HG03280 (cell line): ENCODE data around the gene UBE2D4.
"Not testable (repeated sequence)": the region's sequence is repeated elsewhere in the genome, so short reads cannot be mapped to it uniquely, and the experiment has no call there.

Experiments
- ATAC-seq: cut with Tn5 transposase; IDR thresholded peaks from one replicate; pipeline ENCODE4 v1.9.1; 2021; ENCODE audit warnings: mild to moderate bottlenecking, moderate library complexity; ENCODE audit not compliant: unreplicated experiment

Gene UBE2D4

DNA sequence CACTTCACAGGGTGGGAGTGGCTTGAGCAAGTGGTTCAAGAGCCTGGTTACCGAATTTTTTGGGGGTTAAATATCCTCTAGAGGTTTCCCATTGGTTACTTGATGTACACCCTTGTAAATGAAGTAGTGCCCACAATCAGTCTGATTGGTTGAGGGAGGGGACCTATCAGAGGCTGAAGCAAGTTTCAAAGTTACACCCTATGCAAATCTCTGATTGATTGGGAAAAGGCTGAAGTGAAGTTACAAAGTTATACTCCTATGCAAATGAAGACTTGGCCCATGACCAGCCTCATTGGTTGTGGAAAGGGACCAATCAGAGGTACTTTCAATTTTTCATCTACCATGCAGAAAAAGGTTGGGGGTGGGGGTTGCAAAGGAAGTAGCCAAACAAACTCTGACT is 34.7 kb downstream of the UBE2D4 start:
- ATAC-seq = no peak

DNA sequence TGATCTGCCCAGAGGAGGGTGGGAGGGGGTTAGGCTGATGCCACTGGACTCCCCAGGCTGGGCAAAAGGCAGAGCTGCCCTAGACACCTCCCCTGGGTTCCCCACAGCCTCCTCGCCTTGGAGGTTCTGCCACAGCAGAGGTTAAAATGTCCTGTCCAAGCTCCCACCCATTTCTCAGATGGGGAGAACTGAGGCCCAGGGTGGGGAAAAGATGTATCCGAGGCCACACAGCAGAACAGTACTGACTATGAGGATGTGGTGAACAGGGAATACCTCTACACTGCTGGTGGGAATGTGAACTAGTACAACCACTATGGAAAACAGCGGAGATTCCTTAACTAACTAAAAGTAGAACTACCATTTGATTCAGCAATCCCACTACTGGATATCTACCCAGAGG is 40.2 kb downstream of the UBE2D4 start:
- not testable (repeated sequence) for ATAC-seq

DNA sequence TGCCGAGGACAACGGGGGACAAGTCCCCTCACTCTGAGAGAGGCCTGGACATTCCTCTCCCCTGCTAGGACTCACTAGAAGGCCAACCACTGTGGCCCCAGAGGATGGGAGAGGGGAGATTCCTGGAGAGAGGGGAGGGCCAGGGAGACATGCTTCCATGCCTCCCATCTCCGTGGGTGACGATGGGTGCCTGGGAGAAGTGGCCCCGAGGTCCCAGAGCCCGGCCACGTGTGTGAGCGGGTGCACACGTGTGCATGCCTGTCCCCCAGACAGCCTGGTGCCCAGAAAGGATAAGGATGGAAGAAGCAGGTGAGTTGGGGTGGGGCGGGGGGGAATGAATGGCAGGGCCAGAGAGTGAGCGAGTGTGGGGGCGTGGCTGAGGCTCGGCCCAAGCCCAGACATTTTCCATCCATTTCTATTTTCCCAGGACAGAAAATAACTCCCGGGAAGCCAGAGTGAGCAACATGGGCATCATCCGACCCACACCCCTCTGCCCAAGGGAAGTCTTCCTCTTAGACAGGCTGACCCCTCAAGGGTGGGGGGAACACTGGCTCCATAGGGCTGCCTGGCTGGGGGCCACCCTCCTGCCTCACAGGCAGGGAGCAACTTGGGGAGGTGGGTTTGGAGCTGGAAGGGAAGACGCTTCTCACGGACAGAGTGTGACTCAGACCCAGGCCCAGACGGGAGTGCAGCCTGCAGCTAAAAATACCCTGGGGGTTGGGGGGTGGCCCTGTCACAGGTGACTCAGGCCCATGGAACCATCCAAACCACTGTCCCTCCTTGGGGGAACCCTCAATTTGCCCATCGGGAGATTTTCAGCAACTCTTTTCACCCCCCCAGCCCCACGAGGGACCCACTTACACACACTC is 42.2 kb downstream of the UBE2D4 start:
- ATAC-seq = not testable (repeated sequence)

DNA sequence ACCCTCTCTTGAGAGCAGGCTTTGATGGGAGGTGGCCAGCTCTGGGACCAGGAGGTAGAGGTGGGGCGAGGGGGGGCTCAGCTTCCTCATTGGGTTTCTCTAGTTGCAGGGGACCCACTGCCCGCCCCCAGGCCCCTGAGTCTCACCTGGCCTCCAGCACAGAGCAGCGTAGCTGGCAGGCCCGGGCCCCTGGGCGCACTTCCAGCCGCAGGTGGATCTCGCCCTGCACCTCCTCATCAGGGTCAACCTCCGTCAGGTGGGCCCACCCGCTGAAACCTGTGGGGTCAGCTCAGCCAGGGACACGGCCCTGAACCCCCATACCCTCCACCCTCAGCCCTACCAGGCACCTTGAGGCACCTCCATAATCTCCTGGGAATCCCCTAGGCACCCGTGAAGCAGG is 43.4 kb downstream of the UBE2D4 start:
- not testable (repeated sequence) for ATAC-seq

DNA sequence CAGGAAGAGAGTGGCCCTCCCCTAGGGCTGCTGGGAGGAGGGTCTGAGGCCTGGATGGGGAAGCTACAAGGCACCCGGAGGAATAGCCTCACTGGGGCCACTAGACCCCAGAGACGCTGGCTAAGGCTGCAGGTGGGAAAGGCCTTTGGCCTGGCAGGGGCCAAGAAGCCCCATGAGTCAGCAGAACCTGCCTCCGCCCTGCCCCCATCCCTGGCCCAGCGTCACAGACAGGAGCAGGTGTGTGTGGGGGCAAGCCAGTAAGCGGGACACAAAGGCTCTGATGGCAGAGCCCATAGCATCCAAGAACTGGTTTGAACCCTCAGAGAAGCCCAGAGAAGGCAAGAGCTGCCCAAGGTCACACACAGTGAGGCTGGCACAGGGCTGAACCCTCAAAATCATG is 44.5 kb downstream of the UBE2D4 start:
- not testable (repeated sequence) for ATAC-seq

DNA sequence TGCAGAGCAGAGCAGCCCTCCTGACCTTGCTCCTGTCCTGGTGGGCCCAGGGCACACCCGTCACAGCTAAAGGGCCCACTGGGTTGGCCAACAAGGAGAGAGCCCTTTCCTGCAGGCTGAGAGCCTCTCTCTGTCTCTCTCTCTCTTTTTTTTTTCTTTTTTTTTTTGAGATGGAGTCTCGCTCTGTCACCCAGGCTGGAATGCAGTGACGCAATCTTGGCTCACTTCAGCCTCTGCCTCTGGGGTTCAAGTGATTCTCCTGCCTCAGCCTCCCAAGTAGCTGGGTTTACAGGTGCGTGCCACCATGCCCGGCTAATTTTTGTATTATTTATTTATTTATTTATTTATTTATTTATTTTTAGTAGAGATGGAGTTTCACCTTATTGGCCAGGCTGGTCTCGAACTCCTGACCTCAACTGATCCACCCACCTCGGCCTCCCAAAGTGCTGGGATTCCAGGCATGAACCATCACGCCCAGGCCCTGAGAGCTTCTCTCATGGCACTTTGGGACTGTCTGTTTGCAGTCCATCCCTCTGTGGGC is 47.9 kb downstream of the UBE2D4 start:
- ATAC-seq = not testable (repeated sequence)

DNA sequence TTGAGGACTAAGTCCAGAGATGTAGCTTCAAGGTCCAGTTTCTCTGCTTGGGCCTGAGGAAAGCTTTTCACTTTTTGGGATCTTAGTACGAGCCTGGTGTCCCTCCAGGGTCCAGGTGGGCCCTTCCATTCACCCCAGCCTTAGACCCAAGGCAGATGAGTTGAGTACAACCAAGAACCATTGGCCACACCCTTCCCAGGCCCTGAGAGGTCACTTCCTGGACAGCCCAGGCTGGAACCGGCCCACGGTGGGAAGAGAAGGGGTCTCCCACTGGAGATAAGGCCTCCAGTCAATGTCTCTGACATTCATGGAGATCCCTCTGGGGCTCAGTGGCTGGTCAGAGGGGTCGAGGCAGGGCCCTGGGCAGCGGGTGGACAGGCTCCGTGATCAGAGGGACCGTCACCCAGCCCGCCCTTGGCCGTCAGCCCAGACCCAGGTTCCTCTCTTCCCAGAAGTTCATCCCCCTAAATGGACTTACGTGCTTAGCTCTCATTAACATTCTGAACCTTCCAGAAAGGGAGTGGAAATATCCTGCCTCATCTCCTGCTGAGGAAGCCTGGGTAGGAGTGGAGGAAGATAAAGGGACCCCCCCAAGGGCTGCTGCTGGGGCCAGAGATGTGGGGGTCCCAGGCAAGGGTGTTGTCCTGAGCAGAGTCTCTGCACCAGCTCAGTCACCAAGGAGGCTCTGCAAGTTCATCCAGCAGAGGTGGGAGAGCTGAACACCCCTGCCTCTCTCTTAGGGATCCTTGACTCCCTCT is 48.7 kb downstream of the UBE2D4 start:
- not testable (repeated sequence) for ATAC-seq

DNA sequence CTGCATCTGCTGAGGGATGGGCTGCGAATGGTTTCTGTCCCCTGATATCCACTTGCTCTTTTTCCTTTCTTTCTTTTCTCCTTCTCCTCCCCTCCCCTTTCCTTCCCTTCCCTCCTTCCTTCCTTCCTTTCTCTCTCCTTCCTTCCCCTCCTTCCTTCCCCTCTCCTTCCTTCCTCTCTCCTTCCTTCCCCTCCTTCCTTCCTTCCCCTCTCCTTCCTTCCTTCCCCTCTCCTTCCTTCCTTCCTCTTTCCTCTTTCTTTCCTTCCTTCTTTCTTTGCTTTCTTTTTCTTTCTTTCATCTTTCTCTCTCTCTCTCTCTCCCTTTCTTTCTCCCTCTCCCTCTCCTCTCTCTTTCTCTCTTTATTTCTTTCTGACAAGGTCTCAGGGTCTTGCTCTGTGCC is 51.3 kb downstream of the UBE2D4 start:
- ATAC-seq = no peak

DNA sequence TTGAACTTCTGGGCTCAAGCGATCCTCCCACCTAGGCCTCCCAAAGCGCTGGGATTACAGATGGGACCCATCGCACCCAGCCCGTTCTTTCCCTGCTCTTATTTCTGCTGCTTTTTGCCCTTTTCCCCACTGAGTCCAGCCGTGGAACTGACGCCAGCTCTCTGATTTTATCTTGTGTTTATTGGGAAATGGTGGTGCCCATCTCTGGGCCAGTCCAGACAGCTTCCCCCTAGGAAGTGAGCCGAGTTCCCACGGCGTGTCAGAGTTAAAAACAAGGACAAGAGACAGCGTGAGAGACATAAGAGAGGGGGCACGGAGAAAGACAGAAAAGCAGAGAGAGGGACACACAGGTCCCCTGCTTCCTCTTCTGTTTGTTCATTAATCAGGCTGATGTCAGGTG is 51.9 kb downstream of the UBE2D4 start:
- ATAC-seq = not testable (repeated sequence)

DNA sequence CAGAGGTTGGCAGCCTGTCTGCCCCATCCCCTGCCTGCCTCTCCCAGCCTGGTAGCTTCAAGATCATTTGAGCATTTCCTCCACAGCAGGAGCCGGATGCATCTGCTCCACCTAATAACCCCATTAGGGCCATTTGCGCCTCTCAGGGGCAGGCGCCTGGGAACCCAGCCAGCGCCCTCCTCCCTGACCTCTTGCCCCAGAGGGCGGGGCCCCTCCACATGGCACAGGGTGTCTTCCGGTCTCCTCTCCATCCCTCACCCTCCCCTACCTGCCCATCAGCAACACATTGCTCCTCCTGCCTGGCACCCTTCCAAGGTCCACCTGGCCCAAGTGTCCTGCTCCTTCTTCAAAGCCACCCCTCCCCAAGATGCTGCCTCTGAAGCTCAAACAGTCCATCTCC is 56.6 kb downstream of the UBE2D4 start:
- not testable (repeated sequence) for ATAC-seq

DNA sequence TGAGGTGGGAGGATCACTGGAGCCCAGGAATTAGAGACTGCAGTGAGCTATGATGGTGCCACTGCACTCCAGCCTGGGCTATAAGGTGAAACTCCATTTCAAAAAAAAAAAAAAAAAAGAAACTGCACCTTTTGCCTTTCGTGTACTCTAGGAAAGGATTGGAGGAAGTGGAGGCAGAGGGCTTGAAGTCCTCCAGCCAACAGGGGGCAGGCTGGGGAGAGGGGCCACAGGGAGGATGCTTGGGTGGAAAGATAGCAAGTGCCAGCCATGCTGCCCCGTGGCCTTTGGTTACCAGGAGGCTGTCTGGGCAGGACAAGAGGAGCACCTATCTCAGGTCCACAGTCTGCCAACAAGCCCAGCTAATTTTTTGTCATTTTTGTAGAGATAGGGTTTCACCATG is 57.5 kb downstream of the UBE2D4 start:
- ATAC-seq = not testable (repeated sequence)

DNA sequence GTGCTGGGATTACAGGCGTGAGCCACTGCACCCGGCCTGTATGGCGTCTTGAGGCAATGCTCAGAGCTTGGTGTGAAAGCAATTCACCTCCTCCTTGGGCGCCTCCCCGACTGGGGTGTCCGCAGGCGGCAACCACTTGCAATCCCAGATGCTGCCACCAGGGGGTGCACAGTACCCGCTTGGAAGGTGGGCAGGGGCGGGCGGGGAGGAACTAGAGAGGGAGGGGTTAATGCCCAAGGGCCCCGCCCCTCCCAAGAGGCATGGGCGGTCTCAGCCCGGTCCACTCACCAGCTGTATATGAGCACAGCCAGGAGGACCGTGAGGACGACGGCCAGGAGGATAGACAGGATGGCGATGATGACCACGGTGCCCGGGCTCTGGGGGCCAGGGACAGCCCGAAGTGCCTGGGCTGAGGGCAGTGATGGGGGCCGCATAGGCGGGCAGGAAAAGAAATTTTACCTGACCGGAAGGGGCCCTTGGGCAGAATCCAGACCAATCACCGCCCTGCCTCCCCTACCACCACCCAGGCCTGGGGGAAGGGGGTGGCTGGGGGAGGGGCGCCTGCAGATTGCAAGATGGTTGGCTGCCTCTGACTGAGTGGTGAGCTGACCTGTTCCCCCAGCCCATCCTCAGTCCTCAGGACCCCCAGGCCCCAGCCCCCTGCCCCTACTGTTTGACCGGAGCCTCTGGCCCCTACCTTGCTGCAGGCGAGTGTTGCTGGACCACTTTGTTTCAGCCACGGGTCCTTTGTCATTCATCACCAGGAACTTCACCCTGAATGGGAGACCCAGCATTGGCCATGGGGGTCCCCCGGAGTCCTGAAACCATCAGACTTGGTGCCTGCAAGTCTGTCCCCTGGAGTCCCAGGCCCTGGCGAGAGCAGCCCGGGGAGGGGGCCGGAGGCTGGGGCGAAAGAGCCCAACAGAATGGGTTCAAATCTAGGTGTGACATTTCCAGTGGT is 59.9 kb downstream of the UBE2D4 start:
- ATAC-seq = peak; percentile 82

DNA sequence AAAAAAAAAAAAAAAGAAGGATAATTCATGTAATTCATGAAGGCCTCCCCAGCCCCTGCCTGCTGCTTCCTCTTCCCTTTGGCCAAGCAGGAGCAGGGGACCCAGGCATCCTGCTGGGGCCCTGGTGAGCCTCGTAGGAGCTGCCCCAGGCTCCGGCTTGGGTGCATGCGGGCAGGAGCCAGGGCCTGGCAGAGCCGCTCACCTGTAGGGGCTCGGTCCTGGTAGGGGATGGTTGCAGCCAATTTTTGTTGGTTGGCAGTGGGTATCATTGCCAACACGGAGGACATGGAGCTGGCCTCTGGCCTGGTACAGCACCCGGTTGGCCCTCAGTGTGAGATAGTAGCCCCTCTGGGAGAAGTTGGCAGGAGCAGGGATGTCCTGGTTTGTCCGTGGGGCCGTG is 61.2 kb downstream of the UBE2D4 start:
- not testable (repeated sequence) for ATAC-seq

DNA sequence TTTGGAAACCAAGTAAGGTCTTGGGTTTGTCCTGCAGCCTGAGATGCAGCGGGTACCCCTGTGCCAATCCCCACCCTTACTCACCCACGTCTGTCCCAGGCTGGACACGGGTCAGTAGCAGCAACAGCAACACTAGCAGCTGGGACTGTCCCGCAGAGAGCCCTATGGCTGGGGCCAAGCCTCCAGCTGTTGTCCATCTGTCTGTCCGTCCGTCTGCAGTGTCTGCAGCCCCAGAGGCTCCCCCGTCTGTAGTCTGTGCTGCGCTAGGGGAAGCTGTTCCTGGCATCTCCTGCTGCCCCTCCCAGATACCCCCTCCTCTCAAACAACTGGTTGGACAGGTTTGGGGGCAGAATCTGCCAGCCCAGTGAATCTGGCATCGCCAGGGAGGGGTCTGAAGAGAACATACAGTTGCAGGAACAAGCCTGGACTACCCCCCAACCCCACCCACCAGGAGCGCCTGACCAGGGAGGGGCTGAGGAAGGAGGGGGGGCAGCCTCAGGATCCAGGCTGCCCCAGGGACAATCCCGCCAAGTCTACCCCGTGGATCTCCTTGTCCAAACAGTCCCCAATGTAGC is 63.9 kb downstream of the UBE2D4 start:
- ATAC-seq = not testable (repeated sequence)

DNA sequence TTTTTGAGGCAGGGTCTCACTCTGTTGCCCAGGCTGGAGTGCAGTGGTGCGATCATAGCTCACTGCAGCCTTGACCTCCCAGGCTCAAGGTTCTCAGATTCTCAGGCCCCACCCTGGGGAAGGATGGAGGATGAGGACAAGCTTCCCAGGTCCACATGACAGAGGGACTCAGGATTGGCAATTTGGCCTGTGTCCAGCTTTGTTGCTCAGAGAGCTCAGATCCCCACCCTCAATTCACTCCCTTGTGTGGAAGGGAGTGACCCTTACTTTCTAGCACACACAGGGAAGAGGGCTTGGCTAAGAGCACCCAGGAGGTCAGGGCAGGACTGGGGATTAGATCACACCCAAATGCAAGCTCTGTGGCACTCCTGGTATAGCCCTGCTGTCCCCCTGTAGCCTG is 64.6 kb downstream of the UBE2D4 start:
- ATAC-seq = not testable (repeated sequence)

DNA sequence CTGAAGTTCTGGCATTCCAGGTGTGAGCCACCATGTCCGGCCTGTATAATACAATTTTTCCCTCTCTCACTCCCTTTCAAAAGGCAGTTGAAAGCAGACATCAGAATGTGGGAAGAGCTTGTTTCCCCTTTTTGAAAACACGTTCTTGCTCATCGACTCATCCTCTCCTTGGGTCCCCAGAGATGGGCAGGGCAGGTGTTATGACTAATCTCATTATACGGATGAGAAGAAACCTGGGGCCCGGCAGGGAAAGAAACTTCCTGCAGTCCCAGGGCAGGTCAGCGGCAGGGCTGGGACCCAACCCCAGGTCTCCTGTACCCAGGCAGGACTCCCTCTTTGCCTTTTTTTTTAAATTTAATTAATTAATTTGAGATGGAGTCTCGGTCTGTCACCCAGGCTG is 66.7 kb downstream of the UBE2D4 start:
- ATAC-seq = peak; percentile 76

DNA sequence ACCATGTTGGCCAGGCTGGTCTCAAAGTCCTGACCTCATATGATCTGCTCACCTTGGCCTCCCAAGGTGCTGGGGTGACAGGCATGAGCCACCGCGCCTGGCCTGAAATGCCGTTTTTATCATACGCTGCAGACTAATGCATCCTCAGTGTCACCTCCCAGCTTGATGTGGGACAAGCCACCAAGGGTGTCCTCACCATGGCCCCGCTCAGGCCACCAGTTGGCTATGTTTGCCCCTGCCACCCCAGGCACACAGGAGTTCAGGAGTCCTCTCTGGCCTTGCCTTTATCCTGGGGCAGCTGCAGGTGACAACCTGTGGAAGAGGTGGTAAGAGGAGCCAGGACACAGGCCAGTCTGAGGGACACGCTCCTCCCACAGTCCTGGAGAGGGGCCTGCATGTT is 68.4 kb downstream of the UBE2D4 start:
- not testable (repeated sequence) for ATAC-seq

DNA sequence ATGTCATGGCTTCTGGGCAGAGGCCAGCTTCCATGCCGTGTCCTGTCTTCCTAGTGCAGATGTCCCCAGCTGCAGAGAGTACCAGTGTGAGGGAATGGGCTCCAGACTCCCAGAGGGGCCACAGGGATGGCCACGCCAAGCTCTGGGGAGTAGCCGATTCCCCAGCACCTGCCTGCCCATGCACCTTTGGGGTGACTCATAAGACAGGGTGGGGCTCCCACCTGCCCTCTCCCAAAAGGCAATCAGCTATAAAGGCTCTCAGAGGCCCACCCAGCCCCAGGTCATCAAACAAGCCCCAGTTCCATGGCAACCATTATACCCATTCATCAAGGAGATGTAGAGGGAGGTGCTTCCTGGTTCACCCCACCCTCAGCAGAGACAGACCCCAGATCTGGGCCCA is 71.3 kb downstream of the UBE2D4 start, which contains the start of gene SPDYE1:
TSS of gene SPDYE1 (plus strand) at position 366 of the 400 bp plus-strand sequence. CDS start 2,053 bp downstream, outside the sequence.
- not testable (repeated sequence) for ATAC-seq
